HT-29 (cell line): ENCODE data around the gene UPB1. TPM values are rescaled to one million over a fixed set of nuclear protein-coding genes. Genes with fewer than 3 reads are reported as not detected.

Experiments
- DNase-seq: peaks from one replicate; pipeline ENCODE4 v3.0.0-alpha.2; 2015; ENCODE audit warnings: low spot score
- total RNA-seq: library from RNA; depleted of rRNA; stranded (reverse); fragments of >200 nt; shearing (Covaris generic); gene quantifications from 2 replicates; pipeline ENCODE4 v1.2.3, GENCODE V29; 2014; rRNA removed

UPB1 gene
- total RNA-seq, 1 experiment from 2014 or later, result not detected

GRCh38 chr22:24563246-24563645 lies 68.1 kb downstream of the UPB1 start:
- DNase-seq, result no peak

DNA sequence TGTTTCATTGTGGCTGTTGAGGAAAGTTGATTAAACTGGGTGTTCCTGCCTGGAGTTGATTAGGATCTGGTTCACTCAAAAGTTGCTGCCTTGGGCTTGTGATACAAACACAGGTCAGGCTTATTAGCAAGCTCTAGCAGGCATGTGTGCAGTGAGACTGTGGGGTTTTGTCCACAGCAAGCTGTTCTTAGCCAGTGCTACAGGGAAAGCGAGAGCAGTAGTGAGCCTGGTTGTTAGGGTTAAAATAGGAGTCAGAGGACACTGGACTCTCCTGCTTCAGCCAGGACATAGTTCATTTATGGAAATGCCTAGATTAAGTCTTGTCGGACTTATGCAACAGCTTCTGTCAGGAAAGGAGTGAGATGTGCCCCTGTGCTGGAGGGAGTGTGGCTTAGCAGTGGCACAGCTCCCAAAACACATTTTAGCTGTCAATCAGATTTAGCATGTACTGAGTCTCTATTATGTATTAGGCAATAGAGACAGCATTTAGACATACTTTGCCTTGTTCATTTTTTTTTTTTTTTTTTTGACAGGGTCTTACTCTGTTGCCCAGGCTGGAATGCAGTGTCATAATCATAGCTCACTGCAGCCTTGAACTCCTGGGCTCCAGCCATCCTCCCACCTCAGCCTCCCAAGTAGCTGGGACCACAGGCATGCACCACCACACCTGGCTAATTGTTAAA lies 69.4 kb downstream of the UPB1 start:
- DNase-seq, result no peak

GRCh38 chr22:24565077-24565476 lies 69.9 kb downstream of the UPB1 start:
- no peak for DNase-seq

DNA sequence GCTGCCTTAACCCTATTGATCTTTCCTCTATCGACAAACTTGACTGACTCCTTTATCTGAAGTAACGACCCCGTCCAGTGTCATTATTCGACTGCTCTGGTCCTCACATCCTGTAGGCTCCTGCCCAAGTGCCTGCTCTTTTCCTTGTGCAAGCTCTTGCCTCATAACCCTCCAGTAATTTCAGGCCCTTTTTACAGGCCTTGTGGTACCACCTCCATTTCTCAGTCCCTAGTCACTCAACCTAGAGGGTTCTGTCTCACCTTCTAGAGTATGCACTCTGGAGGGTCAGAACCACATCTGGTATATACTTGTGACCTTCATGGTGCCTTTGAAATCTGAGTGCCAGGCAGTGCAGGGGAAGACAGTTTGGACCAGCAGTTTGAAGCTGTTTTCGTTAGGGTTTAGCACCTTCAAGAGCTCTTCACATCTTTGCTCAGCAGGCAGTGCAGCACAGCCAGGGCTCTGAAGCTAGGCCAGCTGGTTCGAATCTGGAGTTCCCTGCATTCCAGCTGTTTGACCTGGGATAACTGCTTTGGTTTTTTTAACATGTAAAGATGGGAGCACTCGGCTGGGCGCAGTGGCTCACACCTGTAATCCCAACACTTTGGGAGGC lies 71.9 kb downstream of the UPB1 start:
- no peak for DNase-seq

DNA sequence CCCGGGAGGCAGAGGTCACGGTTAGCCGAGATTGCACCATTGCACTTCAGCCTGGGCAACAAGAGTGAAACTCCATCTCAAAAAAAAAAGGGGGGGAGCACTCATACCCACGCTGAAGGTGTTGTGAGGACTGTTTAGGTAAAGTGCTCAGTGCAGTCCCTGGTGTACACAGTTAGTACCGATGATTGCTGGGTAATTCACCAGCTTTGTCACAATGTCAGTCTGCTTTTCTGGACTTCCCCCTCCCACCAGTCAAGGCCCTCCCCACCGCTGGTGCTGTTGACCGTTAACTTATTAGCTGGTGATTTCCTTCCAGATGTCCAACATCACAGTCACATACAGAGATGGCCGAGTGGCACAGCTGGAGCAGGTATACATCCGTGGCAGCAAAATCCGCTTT lies 72.5 kb downstream of the UPB1 start:
- DNase-seq, result no peak

- DNase-seq, result no peak
These were observed 76.1 kb downstream of the UPB1 start for GRCh38 chr22:24571266-24571665.

- no peak for DNase-seq
These were observed 81.6 kb downstream of the UPB1 start for GRCh38 chr22:24576778-24577177.

Other genes starting within 250 kb of the UPB1 start
- gene SPECC1L, start 224.5 kb upstream of the UPB1 start, total RNA-seq, result 9.5 and 11.8 TPM in 2 replicates
- gene ADORA2A, start 67.7 kb upstream of the UPB1 start, total RNA-seq, result 0.36 and 0.44 TPM in 2 replicates
- 178 and 179 TPM in 2 replicates for gene GUCD1, start 59.8 kb downstream of the UPB1 start, total RNA-seq
- gene SNRPD3, start 60.7 kb downstream of the UPB1 start, total RNA-seq, result 170 and 171 TPM in 2 replicates
- gene LRRC75B, start 97.7 kb downstream of the UPB1 start, total RNA-seq, result 11.7 and 13.5 TPM in 2 replicates
- gene GGT1, start 107.9 kb downstream of the UPB1 start, total RNA-seq, result 15.1 and 27.1 TPM in 2 replicates